HepG2 (cell line): Measurements from ENCODE around the gene LAPTM4A. TPM values are rescaled to one million over a fixed set of nuclear protein-coding genes. Genes with fewer than 3 reads are reported as not detected.

Experiments used
- CEBPG ChIP-seq: IDR thresholded peaks from 2 replicates; pipeline ENCODE4 v1.6.1; 2016
- CHD2 ChIP-seq: IDR thresholded peaks from 2 replicates; pipeline ENCODE4 v1.6.1; 2011; ENCODE audit warnings: low read depth, low read length, improper control_type of control experiment
- KDM5B ChIP-seq: sonication (generic); formaldehyde crosslinking; IDR thresholded peaks from 2 replicates; pipeline ENCODE4 v1.4.0; 2020; ENCODE audit warnings: missing genetic modification reagents, mild to moderate bottlenecking, borderline replicate concordance
- NCOA2 ChIP-seq: sonication (generic); formaldehyde crosslinking; IDR thresholded peaks from 2 replicates; pipeline ENCODE4 v1.8.0; 2022; ENCODE audit warnings: inconsistent platforms
- ONECUT2 ChIP-seq: sonication (generic); formaldehyde crosslinking; IDR thresholded peaks from 2 replicates; pipeline ENCODE4 v1.4.0; 2020; ENCODE audit warnings: missing genetic modification reagents
- PLRG1 ChIP-seq: fragments of 450-650 bp; conservative IDR thresholded peaks from 2 replicates; pipeline ENCODE4 v1.6.1; 2016
- RXRB ChIP-seq: IDR thresholded peaks from 2 replicates; pipeline ENCODE4 v1.6.1; 2016; ENCODE audit warnings: borderline replicate concordance, missing genetic modification reagents, missing compliant biosample characterization
- SP140L ChIP-seq: sonication (generic); formaldehyde crosslinking; IDR thresholded peaks from 2 replicates; pipeline ENCODE4 v1.4.0; 2020; ENCODE audit warnings: missing genetic modification reagents, borderline replicate concordance
- ZNF256 ChIP-seq: sonication (generic); formaldehyde crosslinking; conservative IDR thresholded peaks from 2 replicates; pipeline ENCODE4 v1.4.0; 2020; ENCODE audit warnings: missing genetic modification reagents
- ZNF430 ChIP-seq: sonication (generic); formaldehyde crosslinking; IDR thresholded peaks from 2 replicates; pipeline ENCODE4 v1.9.0; 2021; ENCODE audit warnings: mild to moderate bottlenecking, missing genetic modification reagents
- ZNF619 ChIP-seq: sonication (generic); formaldehyde crosslinking; IDR thresholded peaks from 2 replicates; pipeline ENCODE4 v1.4.0; 2020; ENCODE audit warnings: mild to moderate bottlenecking, missing genetic modification reagents
- ZNF768 ChIP-seq: sonication (generic); formaldehyde crosslinking; IDR thresholded peaks from 2 replicates; pipeline ENCODE4 v1.4.0; 2020; ENCODE audit warnings: missing genetic modification reagents
- ZNF841 ChIP-seq: sonication (generic); formaldehyde crosslinking; IDR thresholded peaks from 2 replicates; pipeline ENCODE4 v1.8.1; 2023; ENCODE audit warnings: missing genetic modification reagents, borderline replicate concordance
- ZSCAN25 ChIP-seq: sonication (generic); formaldehyde crosslinking; IDR thresholded peaks from 2 replicates; pipeline ENCODE4 v1.8.0; 2022; ENCODE audit warnings: mild to moderate bottlenecking, missing genetic modification reagents
- polyA plus RNA-seq, 8 experiments: library from polyadenylated mRNA; depleted of rRNA in 3 of 8; stranded (reverse) in 7 of 8; unstranded in 1 of 8; fragments of >200 nt; fragmentation: Illumina TruSeq in 4 of 8; extraction: Trizol in 4 of 8; gene quantifications; 2 replicates each; pipeline versions ENCODE4 v1.2.1 to v1.2.3, GENCODE V29; 2011 to 2016; ENCODE audit warnings: low read depth in 4 of 8, missing spikeins in 1 of 8, mixed read lengths in 1 of 8; ENCODE audit not compliant: insufficient read depth in 1 of 8
- total RNA-seq, 5 experiments: library from RNA; depleted of rRNA; stranded (reverse); fragments of >200 nt; fragmentation: Illumina TruSeq; extraction: Trizol; gene quantifications; 2 replicates each; pipeline ENCODE4 v1.2.3, GENCODE V29; 2016; ENCODE audit warnings: low read depth in 1 of 5
- TF ChIP-seq, protein P1 (sequence below): sonication (generic); formaldehyde crosslinking; IDR thresholded peaks from 2 replicates; pipeline ENCODE4 v1.4.0; 2020; ENCODE audit warnings: missing genetic modification reagents, mild to moderate bottlenecking, borderline replicate concordance
- TF ChIP-seq, protein P2 (sequence below): sonication (generic); formaldehyde crosslinking; IDR thresholded peaks from 2 replicates; pipeline ENCODE4 v1.4.0; 2020; ENCODE audit warnings: mild to moderate bottlenecking, missing genetic modification reagents, borderline replicate concordance
- TF ChIP-seq, protein P3 (sequence below): sonication (generic); formaldehyde crosslinking; IDR thresholded peaks from 2 replicates; pipeline ENCODE4 v1.5.1; 2020; ENCODE audit warnings: missing genetic modification reagents, mild to moderate bottlenecking, borderline replicate concordance
- TF ChIP-seq, protein P4 (sequence below): IDR thresholded peaks from 2 replicates; pipeline ENCODE4 v1.6.1; 2016; ENCODE audit warnings: low read depth, control low read depth
- TF ChIP-seq, protein P5 (sequence below): IDR thresholded peaks from 2 replicates; pipeline ENCODE4 v1.6.1; 2016; ENCODE audit warnings: missing genetic modification reagents, missing compliant biosample characterization

LAPTM4A gene
- total and polyA plus RNA-seq, 2 of the 13 experiments (the other 11 are each of a cell fraction or from before 2014, with no cell fraction given) = 116 to 558 TPM

DNA sequence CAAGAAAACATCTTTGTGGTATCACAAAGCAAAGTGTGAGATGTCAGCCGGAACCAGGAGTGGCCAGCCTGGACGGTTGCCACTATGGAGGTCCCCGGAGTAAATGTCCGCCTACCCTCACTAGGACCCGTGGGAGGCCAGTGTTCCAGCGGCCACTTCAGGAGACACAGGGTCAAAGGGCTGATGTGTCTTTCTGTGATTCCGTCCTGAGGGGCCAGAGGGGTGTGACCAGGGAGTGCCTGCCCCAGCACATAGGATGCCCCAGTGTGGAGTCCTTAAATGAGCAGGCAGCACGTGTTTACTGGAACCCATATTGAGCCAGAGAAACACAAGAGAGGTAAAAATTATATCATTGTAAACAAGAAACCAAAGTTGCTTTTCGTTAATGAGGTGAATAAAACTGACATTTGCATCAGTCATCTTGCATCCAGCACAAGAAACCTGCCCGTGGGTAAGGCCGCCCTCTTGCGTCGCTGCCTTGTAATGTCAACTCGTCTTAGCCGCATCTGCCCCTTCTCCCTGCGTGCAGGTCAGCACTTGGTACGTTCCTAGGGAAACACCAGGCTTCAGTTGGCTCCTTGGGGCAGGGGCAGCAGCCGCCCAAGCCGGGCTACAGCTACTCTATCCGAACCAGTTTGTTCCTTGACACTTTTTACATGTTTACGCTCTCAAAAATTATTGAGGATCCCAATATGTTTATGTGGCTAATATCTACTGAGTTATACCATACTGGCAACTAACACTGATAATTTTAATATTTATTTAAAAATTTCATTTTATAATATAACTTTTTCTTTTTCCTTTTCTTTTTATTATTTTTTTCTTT lies 46.7 kb upstream of the LAPTM4A start (continued):
- TF ChIP-seq, protein P1, sequence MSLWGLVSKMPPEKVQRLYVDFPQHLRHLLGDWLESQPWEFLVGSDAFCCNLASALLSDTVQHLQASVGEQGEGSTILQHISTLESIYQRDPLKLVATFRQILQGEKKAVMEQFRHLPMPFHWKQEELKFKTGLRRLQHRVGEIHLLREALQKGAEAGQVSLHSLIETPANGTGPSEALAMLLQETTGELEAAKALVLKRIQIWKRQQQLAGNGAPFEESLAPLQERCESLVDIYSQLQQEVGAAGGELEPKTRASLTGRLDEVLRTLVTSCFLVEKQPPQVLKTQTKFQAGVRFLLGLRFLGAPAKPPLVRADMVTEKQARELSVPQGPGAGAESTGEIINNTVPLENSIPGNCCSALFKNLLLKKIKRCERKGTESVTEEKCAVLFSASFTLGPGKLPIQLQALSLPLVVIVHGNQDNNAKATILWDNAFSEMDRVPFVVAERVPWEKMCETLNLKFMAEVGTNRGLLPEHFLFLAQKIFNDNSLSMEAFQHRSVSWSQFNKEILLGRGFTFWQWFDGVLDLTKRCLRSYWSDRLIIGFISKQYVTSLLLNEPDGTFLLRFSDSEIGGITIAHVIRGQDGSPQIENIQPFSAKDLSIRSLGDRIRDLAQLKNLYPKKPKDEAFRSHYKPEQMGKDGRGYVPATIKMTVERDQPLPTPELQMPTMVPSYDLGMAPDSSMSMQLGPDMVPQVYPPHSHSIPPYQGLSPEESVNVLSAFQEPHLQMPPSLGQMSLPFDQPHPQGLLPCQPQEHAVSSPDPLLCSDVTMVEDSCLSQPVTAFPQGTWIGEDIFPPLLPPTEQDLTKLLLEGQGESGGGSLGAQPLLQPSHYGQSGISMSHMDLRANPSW (CRISPR knock-in tag) = no peak
- TF ChIP-seq SP140L (CRISPR knock-in tag) = peak; percentile 78; the same call in 1 of the 2 replicates
- no peak for TF ChIP-seq ZNF768 (CRISPR knock-in tag)
- TF ChIP-seq, protein P2, sequence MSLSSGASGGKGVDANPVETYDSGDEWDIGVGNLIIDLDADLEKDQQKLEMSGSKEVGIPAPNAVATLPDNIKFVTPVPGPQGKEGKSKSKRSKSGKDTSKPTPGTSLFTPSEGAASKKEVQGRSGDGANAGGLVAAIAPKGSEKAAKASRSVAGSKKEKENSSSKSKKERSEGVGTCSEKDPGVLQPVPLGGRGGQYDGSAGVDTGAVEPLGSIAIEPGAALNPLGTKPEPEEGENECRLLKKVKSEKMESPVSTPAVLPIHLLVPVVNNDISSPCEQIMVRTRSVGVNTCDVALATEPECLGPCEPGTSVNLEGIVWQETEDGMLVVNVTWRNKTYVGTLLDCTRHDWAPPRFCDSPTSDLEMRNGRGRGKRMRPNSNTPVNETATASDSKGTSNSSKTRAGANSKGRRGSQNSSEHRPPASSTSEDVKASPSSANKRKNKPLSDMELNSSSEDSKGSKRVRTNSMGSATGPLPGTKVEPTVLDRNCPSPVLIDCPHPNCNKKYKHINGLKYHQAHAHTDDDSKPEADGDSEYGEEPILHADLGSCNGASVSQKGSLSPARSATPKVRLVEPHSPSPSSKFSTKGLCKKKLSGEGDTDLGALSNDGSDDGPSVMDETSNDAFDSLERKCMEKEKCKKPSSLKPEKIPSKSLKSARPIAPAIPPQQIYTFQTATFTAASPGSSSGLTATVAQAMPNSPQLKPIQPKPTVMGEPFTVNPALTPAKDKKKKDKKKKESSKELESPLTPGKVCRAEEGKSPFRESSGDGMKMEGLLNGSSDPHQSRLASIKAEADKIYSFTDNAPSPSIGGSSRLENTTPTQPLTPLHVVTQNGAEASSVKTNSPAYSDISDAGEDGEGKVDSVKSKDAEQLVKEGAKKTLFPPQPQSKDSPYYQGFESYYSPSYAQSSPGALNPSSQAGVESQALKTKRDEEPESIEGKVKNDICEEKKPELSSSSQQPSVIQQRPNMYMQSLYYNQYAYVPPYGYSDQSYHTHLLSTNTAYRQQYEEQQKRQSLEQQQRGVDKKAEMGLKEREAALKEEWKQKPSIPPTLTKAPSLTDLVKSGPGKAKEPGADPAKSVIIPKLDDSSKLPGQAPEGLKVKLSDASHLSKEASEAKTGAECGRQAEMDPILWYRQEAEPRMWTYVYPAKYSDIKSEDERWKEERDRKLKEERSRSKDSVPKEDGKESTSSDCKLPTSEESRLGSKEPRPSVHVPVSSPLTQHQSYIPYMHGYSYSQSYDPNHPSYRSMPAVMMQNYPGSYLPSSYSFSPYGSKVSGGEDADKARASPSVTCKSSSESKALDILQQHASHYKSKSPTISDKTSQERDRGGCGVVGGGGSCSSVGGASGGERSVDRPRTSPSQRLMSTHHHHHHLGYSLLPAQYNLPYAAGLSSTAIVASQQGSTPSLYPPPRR = no peak
- no peak for TF ChIP-seq ZSCAN25
- TF ChIP-seq CHD2 = no peak
- TF ChIP-seq, protein P3, sequence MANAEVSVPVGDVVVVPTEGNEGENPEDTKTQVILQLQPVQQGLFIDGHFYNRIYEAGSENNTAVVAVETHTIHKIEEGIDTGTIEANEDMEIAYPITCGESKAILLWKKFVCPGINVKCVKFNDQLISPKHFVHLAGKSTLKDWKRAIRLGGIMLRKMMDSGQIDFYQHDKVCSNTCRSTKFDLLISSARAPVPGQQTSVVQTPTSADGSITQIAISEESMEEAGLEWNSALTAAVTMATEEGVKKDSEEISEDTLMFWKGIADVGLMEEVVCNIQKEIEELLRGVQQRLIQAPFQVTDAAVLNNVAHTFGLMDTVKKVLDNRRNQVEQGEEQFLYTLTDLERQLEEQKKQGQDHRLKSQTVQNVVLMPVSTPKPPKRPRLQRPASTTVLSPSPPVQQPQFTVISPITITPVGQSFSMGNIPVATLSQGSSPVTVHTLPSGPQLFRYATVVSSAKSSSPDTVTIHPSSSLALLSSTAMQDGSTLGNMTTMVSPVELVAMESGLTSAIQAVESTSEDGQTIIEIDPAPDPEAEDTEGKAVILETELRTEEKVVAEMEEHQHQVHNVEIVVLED (CRISPR knock-in tag) = no peak
- TF ChIP-seq NCOA2 (CRISPR knock-in tag) = no peak
- TF ChIP-seq, protein P4, sequence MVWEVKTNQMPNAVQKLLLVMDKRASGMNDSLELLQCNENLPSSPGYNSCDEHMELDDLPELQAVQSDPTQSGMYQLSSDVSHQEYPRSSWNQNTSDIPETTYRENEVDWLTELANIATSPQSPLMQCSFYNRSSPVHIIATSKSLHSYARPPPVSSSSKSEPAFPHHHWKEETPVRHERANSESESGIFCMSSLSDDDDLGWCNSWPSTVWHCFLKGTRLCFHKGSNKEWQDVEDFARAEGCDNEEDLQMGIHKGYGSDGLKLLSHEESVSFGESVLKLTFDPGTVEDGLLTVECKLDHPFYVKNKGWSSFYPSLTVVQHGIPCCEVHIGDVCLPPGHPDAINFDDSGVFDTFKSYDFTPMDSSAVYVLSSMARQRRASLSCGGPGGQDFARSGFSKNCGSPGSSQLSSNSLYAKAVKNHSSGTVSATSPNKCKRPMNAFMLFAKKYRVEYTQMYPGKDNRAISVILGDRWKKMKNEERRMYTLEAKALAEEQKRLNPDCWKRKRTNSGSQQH = no peak
- TF ChIP-seq ZNF619 (CRISPR knock-in tag) = 0 out of 2 replicates have a peak, but pooled peaks have one; percentile 56
- TF ChIP-seq, protein P5, sequence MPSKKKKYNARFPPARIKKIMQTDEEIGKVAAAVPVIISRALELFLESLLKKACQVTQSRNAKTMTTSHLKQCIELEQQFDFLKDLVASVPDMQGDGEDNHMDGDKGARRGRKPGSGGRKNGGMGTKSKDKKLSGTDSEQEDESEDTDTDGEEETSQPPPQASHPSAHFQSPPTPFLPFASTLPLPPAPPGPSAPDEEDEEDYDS = peak; percentile 40; the same call in 1 of the 2 replicates
- peak; percentile 46; the same call in 1 of the 2 replicates for TF ChIP-seq KDM5B
- TF ChIP-seq ONECUT2 (CRISPR knock-in tag) = no peak
- TF ChIP-seq PLRG1 = no peak
- TF ChIP-seq CEBPG (CRISPR knock-in tag) = peak; percentile 65
- TF ChIP-seq ZNF430 (CRISPR knock-in tag) = no peak
- TF ChIP-seq ZNF256 (CRISPR knock-in tag) = no peak
- TF ChIP-seq ZNF841 (CRISPR knock-in tag) = no peak
- peak; percentile 49; the same call in 1 of the 2 replicates for TF ChIP-seq RXRB
